D341Med (cell line): Measurements from ENCODE around the gene BUB1B.

ENCODE experiments used
- DNase-seq: peaks from one replicate; pipeline ENCODE4 v3.0.0; 2012; ENCODE audit warnings: low spot score

BUB1B gene

GRCh38 chr15:40241269-40242212 is 80.7 kb downstream of the BUB1B start:
- no peak for DNase-seq

DNA sequence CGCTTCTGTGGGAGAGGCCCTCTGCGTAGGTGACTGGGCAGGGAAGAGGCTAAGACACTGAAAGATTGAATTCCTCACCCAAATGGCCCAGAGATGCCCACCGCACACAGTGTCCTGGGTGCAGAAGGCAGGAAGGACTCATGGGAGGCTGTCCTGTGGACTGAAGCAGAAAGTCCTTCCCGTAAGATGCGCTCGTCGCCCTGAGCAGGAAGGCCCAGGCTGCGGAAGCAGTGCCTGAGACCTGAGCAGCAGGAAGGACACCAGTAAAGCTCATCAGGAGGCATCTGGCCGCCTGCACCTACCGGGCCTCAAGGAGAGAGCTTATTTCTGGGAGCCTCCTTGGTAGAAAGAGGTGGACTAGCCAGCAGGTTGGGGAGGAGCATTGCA is 81.3 kb downstream of the BUB1B start:
- DNase-seq: no peak

GRCh38 chr15:40242601-40243000 is 81.7 kb downstream of the BUB1B start:
- no peak for DNase-seq

- DNase-seq: no peak
These were observed 82.4 kb downstream of the BUB1B start for GRCh38 chr15:40243126-40243810.

DNA sequence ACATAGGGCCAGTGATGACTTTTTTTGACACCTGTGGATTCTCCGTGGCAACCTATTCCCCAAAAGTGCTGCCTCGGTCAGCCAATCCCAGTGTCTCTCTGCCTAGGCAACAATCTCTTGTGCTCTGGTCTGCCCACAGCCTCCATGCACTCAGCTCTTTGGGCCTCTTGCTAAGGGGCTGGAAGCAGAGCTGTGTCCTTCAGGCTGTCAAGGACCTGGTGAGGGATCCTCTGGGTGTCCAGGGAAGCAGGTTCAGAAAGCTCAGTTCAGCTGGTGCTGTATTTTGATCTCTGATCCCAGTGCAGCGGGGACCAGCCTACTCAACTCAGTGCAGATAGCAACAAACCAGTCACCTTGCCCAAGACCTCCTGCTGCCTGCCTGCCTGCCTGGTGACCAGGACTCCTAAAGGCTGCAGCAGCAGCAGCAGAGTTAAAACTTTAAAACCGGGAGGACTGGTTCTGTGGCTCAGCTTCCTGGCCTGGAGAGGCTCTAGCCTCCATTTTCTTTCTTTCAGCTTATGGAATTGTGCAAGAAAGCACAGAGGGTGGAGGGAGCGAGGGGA is 84.2 kb downstream of the BUB1B start:
- DNase-seq: peak; percentile 27

- peak; percentile 15 for DNase-seq
These were observed 85.0 kb downstream of the BUB1B start for GRCh38 chr15:40245666-40246450.

- peak; percentile 9 for DNase-seq
These were observed 85.8 kb downstream of the BUB1B start for GRCh38 chr15:40246496-40247280.

DNA sequence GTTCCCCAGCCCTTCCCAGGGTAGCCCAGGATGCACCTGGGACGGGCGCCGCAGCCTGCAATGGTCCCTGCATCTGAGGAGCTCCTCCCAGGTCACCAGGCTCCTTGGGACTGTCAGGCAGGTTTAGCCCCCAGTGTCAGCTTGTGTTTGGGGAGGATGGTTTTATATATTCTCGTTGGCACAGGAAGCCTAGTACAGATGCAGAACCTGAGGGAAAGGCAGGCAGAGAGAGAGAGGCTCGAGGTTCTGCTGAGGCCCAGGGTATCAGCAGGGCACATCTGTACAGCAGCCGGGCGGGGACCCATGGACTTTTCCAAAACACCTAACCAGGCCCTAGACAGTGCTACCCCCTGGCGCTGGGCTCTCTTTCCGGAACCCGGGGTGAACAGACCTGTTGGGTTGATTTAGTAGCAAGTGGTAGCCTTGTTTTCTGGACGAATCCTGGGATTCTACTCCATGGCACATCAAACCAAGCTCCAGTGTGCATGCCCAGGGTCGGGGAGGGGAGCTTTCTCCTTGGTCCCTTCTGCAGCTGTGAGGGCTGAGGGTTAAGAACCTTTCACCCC is 86.6 kb downstream of the BUB1B start:
- DNase-seq: no peak

DNA sequence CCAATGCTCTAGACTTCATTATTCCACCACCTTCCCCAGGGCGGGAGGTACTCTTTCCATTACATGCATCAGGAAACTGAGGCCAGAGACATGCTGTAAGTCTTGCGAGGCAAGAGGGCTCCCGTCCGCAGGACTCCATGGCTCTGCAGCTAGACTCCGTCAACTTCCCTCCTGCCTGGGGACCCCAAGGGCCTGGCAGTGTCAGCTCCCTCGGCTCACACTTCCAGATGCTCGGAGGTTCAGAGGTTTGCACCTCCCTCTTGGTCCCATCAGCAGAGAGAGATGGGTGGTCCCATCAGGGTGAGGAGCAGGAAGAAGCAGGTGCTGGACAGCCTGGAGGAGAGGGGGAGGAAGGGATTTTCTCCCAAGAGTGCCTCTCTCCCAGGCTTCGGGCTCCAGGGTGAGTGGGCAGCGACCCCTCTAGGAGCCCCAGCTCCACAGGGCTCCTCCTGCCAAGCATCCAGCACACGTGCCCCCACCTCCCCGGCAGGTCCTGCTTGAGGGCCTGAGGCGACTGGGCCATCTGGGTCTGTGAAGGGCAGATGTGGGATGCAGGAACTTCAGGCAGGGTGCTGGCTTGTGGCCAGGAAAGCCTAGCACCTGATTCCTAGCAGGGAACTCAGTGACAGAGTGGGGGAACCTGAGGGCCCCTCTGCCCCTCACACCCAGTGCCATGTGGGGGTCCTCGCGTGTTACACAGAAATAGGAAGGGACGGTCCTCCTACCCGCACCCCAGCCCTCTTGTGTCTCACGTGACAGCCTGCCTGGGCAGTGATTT is 87.3 kb downstream of the BUB1B start:
- DNase-seq: no peak

- no peak for DNase-seq
These were observed 88.8 kb downstream of the BUB1B start for GRCh38 chr15:40249477-40250303.

- no peak for DNase-seq
These were observed 89.4 kb downstream of the BUB1B start for GRCh38 chr15:40250304-40250656.

GRCh38 chr15:40250771-40251483 is 90.1 kb downstream of the BUB1B start:
- DNase-seq: no peak

GRCh38 chr15:40251486-40252140 is 90.7 kb downstream of the BUB1B start:
- no peak for DNase-seq

- DNase-seq: no peak
These were observed 91.2 kb downstream of the BUB1B start for GRCh38 chr15:40252141-40252437.

DNA sequence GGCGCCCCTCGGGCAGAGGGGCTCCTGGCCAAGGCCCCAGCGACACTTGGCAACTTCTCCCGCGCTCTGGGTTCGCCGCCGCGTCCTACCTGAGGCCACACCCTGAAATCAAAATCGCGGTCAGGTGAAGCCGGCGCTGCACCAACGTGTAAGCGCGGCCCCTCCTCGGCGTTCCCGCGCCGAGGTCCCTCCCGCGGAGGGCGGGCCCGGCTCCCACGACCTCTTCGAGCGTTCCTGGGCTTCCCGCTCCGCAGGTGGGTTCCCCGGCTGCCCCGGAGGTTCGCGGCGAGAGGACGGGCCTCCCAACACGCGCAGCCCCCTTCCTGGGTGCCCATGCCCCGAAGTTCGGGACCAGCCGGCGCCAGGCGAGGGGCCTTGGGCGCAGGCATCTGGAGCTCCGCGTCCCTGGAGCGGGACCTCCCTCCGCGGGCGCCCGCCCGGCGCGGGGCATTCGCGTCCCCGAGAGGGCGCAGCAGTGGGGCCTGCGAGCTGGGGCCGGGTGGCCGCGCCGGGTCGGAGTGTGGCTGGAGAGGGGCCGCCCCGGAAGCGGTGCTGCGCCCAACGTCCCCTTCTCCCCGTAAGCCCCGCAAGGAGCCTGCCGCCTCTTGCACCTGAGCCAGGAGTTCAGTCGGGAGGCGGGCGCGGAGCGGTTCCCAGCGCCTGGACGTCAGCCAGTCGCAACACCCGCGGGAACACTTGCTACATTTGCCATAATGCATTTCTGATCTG is 91.7 kb downstream of the BUB1B start:
- DNase-seq: no peak

GRCh38 chr15:40253167-40253790 is 92.4 kb downstream of the BUB1B start:
- DNase-seq: no peak

GRCh38 chr15:40254452-40254851 is 93.6 kb downstream of the BUB1B start:
- DNase-seq: no peak
